OCI-LY7 (cell line): ENCODE data around the gene SYT2. TPM values are rescaled to one million over a fixed set of nuclear protein-coding genes. Genes with fewer than 3 reads are reported as not detected.
A peak's percentile ranks its signal among the peaks of the same experiment; 100 is the strongest.

Experiments
- BruUV-seq: library from RNA; stranded (reverse); fragments of 400-500 nt; replicated peaks from 2 replicates; lab custom pipeline; 2021; lab: Mats Ljungman, UMichigan
- CTCF ChIA-PET: fragments of 300-600 bp; sonication (Branson Sonifier 250); formaldehyde crosslinking; loops from one replicate; lab custom pipeline; 2022; ENCODE audit warnings: antibody characterized with exemption; ENCODE audit not compliant: unreplicated experiment; lab: Charles Lee
- POLR2A ChIA-PET: fragments of 300-600 bp; sonication (Branson Sonifier 250); formaldehyde crosslinking; loops from one replicate; lab custom pipeline; 2022; ENCODE audit warnings: antibody characterized with exemption; lab: Charles Lee
- DNase-seq: peaks from one replicate; pipeline ENCODE4 v3.0.0-alpha.2; 2015; ENCODE audit warnings: low spot score
- H2AFZ ChIP-seq: fragments of 200-600 bp; sonication (generic), shearing (Covaris generic); 2 replicates; pipeline ENCODE4 v1.6.1; 2014; ENCODE audit warnings: mild to moderate bottlenecking, antibody characterized with exemption, low read length, moderate library complexity
- H3K27ac ChIP-seq: fragments of 200-600 bp; sonication (generic); 2 replicates; pipeline ENCODE4 v1.5.1; 2014; ENCODE audit warnings: mixed run types, low read depth, mild to moderate bottlenecking, moderate library complexity, low read length, inconsistent platforms; ENCODE audit not compliant: poor library complexity, severe bottlenecking
- H3K36me3 ChIP-seq: fragments of 200-600 bp; sonication (generic); 2 replicates; pipeline ENCODE4 v1.6.1; 2014; ENCODE audit warnings: mild to moderate bottlenecking, antibody characterized with exemption, low read length, moderate library complexity, mixed read lengths; ENCODE audit not compliant: insufficient read depth
- H3K4me1 ChIP-seq: fragments of 200-600 bp; sonication (generic); 2 replicates; pipeline ENCODE4 v1.5.1; 2014; ENCODE audit warnings: mild to moderate bottlenecking, low read length; ENCODE audit not compliant: insufficient read depth, poor library complexity, severe bottlenecking
- H3K4me2 ChIP-seq: fragments of 200-600 bp; sonication (generic); 2 replicates; pipeline ENCODE4 v1.6.1; 2014; ENCODE audit warnings: mild to moderate bottlenecking, low read length
- H3K4me3 ChIP-seq: fragments of 200-600 bp; sonication (generic); 2 replicates; pipeline ENCODE4 v1.5.1; 2014; ENCODE audit warnings: mild to moderate bottlenecking, low read depth, low read length; ENCODE audit not compliant: poor library complexity, severe bottlenecking
- H3K79me2 ChIP-seq: fragments of 200-600 bp; sonication (generic); 2 replicates; pipeline ENCODE4 v1.6.1; 2016; ENCODE audit warnings: low read depth, mild to moderate bottlenecking, low read length, moderate library complexity, mixed read lengths; ENCODE audit not compliant: insufficient read depth
- H3K9me2 ChIP-seq: fragments of 200-600 bp; sonication (generic); 2 replicates; pipeline ENCODE4 v1.6.1; 2016; ENCODE audit warnings: mild to moderate bottlenecking, low read length, mixed read lengths; ENCODE audit not compliant: insufficient read depth
- H3K9me3 ChIP-seq: fragments of 200-600 bp; sonication (generic); 2 replicates; pipeline ENCODE4 v1.6.1; 2014; ENCODE audit warnings: mild to moderate bottlenecking, mixed run types, low read length, mixed read lengths
- H4K20me1 ChIP-seq: fragments of 200-600 bp; sonication (generic); 2 replicates; pipeline ENCODE4 v1.6.1; 2014; ENCODE audit warnings: mild to moderate bottlenecking, antibody characterized with exemption, low read length, moderate library complexity, mixed read lengths; ENCODE audit not compliant: insufficient read depth
- CTCF ChIP-seq: fragments of 200-600 bp; sonication (generic); conservative IDR thresholded peaks from 2 replicates; pipeline ENCODE4 v1.5.1; 2014; ENCODE audit warnings: mild to moderate bottlenecking, antibody characterized with exemption, low read length, moderate library complexity, mixed read lengths
- EZH2phosphoT487 ChIP-seq: fragments of 200-600 bp; sonication (generic); IDR thresholded peaks from 2 replicates; pipeline ENCODE4 v1.6.1; 2018; ENCODE audit warnings: low read depth, borderline replicate concordance, mild to moderate bottlenecking, mixed run types, antibody characterized with exemption, low read length, moderate library complexity, mixed read lengths
- intact Hi-C: fragments of 100-400 bp; cut with micrococcal nuclease; formaldehyde crosslinking; loops from one replicate; pipeline ENCODE4 v1.10.0; 2022; ENCODE audit not compliant: unreplicated experiment
- total RNA-seq, 2 experiments: library from RNA; depleted of rRNA in 1 of 2; stranded (reverse); fragments of >200 nt in 1 of 2; shearing (Covaris generic) in 1 of 2; gene quantifications; 2 replicates each; pipeline ENCODE4 v1.2.3, GENCODE V29; 2014 to 2022

Gene SYT2
- total RNA-seq, 2 experiments from 2014 or later: not detected

GRCh38 chr1:202663131-202663530 is 47.1 kb downstream of the SYT2 start:
- Histone ChIP-seq H3K4me3 (no peak overlapping the region), H4K20me1 (no peaks in the 10 kb centered on the region), H3K4me2 (no peak overlapping the region), H3K79me2 (no peaks in the 10 kb centered on the region), H2AFZ (no peak overlapping the region), H3K4me1 (no peaks in the 10 kb centered on the region), H3K27ac (no peak overlapping the region), H3K9me2 (no peaks in the 10 kb centered on the region), H3K9me3 (no peaks in the 10 kb centered on the region), H3K36me3 (no peaks in the 10 kb centered on the region)
- no TSS peak for BruUV-seq
- no peak for DNase-seq
- intact Hi-C loops: no loop called here
- CTCF ChIA-PET: no interaction called here
- TF ChIP-seq CTCF (no peak), EZH2phosphoT487 (no peak)
- POLR2A ChIA-PET: interaction anchor here (0.6 kb wide), 1 partner anchor 50 kb away, joined by 3 read pairs; no protein-coding TSS in a partner anchor

- Histone ChIP-seq H3K9me3 (no peaks in the 10 kb centered on the region), H3K36me3 (no peaks in the 10 kb centered on the region), H2AFZ (no peak overlapping the region), H3K79me2 (no peaks in the 10 kb centered on the region), H3K4me3 (no peak overlapping the region), H3K9me2 (no peaks in the 10 kb centered on the region), H3K4me2 (no peak overlapping the region), H3K27ac (no peak overlapping the region), H4K20me1 (no peaks in the 10 kb centered on the region), H3K4me1 (no peaks in the 10 kb centered on the region)
- CTCF ChIA-PET: no interaction called here
- no peak for DNase-seq
- POLR2A ChIA-PET: no interaction called here
- TF ChIP-seq CTCF: no peak
- TF ChIP-seq EZH2phosphoT487: no peak
- intact Hi-C loops: no loop called here
- no TSS peak for BruUV-seq
These were observed 48.2 kb downstream of the SYT2 start for GRCh38 chr1:202662081-202662480.

GRCh38 chr1:202661136-202661845 is 49.0 kb downstream of the SYT2 start:
- Histone ChIP-seq H3K27ac (no peak overlapping the region), H2AFZ (no peak overlapping the region), H3K4me1 (no peaks in the 10 kb centered on the region), H3K79me2 (no peaks in the 10 kb centered on the region), H3K9me2 (no peaks in the 10 kb centered on the region), H3K4me2 (no peak overlapping the region), H3K36me3 (no peaks in the 10 kb centered on the region), H3K9me3 (no peaks in the 10 kb centered on the region), H4K20me1 (no peaks in the 10 kb centered on the region), H3K4me3 (no peak overlapping the region)
- ChIA-PET CTCF (no interaction called here), POLR2A (no interaction called here)
- peak; percentile 11 for DNase-seq
- TF ChIP-seq CTCF (peak; percentile 54), EZH2phosphoT487 (no peak)
- no TSS peak for BruUV-seq
- intact Hi-C loops: no loop called here
